Ovary (tissue), 3 donors: Measurements from ENCODE around the gene CALB2.

Experiments
- CTCF ChIP-seq, 3 donors: fragments of 450-650 bp in 2 of 3; fragments of 200-600 bp in 1 of 3; IDR thresholded peaks; one replicate each; pipeline versions ENCODE4 v1.5.1 to v1.8.0; 2016 to 2022; ENCODE audit warnings: antibody characterized with exemption in 3 of 3, mild to moderate bottlenecking in 1 of 3
- EP300 ChIP-seq: sonication (generic); formaldehyde crosslinking; IDR thresholded peaks from one replicate; pipeline ENCODE4 v1.6.1; 2017; ENCODE audit warnings: antibody characterized with exemption
- POLR2A ChIP-seq: fragments of 450-650 bp; IDR thresholded peaks from one replicate; pipeline ENCODE4 v1.6.1; 2017; ENCODE audit warnings: antibody characterized with exemption, mild to moderate bottlenecking, moderate library complexity
- donor health status: DM: no; HTN: no; CAD: no.

GRCh38 chr16:71340406-71340805 lies 18.1 kb upstream of the CALB2 start:
- TF ChIP-seq EP300, result no peak
- no peak for TF ChIP-seq CTCF (IDR thresholded peaks at IDR 0.05)
- TF ChIP-seq POLR2A, result no peak
